NK-92 (cell line): Measurements from ENCODE around the gene MIPEP.
"Not testable (repeated sequence)": the region's sequence is repeated elsewhere in the genome, so short reads cannot be mapped to it uniquely, and the experiment has no call there.

Experiments
- DNase-seq: peaks from one replicate; lab custom pipeline; 2025; ENCODE audit not compliant: unreplicated experiment; lab: John Stamatoyannopoulos, UW

MIPEP gene

GRCh38 chr13:23889615-23890607 lies 711 bp upstream of the MIPEP start:
- no peak for DNase-seq

GRCh38 chr13:23884361-23884760 lies 4.8 kb downstream of the MIPEP start:
- not testable (repeated sequence) for DNase-seq

DNA sequence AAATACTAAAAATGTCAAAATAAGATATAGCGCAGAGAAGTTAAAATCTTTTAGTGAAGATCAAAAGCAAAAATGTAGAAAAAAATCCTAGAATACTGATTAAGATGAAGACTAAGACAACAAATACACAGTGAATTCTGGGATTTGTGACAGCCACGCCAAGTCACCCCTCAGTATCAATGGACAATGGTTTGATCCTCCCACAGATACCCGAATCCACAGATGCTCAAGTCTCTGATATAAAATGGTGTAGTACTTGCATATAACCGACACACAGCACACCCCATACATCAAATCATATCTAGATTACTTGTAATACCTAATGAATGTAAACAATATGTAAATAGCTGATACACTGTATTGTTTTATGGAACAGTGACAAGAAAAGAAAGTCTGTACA lies 5.9 kb downstream of the MIPEP start:
- DNase-seq = no peak

GRCh38 chr13:23881402-23881800 lies 7.8 kb downstream of the MIPEP start:
- DNase-seq = not testable (repeated sequence)

- not testable (repeated sequence) for DNase-seq
Measured at GRCh38 chr13:23880493-23881401, 8.5 kb downstream of the MIPEP start.

DNA sequence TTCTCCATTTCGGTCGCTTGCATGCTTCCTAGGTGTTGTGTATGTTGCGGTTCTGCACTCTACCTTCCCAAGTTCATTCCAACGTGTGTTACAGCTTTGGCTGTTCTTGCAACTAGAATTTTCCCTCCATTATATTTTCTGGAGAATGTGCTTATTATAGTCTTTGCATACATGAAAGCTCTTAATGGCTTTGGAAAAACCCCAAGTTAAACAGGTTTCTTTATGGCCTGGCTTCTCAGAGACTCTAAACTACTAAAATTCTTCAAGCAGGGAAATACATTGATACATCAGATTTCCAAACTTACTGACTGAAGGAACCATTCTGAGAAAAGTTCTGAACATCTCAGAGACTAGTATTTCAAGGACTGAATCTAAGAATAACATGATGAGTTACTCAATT lies 11.9 kb downstream of the MIPEP start:
- DNase-seq = no peak

DNA sequence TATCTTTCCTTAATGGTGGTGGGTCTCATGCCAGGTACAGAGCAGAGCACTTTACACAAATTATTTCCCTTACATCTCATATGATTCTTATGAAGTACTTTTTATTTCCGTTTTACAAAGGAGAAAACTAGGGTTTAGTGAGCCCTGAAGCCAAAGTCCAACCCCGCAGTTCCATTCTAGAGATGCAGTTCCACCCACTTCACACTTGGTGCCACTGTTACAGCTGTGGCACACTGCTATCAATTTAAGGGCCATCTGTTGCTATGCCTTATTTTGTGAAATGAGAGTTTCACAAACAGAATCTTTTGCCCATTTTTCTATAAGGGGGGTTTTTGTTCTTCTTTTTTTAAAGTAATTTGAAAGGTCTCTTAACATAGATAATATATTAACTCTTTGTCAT lies 12.9 kb downstream of the MIPEP start:
- DNase-seq = no peak

DNA sequence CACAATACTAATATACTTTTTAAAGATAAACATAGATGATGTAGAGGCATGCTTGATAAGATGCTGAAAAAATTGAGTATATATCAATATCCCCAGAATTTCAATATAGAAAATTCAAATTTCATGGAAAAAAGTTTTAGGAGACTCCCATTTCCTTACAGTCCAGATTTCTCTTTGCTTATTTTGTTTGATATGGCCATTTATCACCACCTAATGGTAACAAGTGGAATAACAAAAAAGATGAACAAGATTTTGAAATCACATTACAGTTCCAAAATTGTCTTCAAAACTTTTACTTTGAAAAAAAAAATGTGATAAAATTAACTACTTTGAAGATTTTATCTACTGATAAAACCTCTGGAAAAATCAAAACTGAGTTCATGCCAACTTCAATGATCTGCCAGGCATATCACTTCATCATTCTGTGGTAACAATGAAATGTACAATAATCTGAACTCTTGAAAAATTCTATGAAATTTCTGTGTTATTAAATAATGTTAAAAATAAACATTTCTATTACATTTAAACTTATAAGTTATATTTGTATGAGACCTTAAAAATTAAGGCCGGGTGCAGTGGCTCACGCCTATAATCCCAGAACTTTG lies 17.5 kb downstream of the MIPEP start:
- DNase-seq = no peak

GRCh38 chr13:23870356-23871140 lies 18.7 kb downstream of the MIPEP start:
- no peak for DNase-seq

DNA sequence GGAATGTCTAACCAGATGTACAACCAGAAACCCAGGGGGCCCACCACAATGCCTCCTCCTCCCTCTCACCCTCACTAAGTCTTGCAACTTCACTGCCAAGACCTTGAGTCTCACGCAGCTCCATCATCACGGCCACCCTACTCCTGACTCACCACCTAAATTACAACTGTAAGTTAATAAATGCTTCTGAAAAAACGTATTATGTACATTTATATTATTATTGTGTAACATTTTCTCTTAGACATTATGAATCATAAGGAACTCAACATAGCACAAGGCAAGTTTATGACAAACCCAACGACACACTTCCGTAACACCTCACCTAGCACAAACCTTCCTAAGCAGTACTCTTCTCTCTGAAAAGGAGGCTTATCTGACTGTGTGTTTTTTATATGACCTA lies 20.7 kb downstream of the MIPEP start:
- no peak for DNase-seq

- no peak for DNase-seq
Measured at GRCh38 chr13:23867027-23867491, 22.1 kb downstream of the MIPEP start.

DNA sequence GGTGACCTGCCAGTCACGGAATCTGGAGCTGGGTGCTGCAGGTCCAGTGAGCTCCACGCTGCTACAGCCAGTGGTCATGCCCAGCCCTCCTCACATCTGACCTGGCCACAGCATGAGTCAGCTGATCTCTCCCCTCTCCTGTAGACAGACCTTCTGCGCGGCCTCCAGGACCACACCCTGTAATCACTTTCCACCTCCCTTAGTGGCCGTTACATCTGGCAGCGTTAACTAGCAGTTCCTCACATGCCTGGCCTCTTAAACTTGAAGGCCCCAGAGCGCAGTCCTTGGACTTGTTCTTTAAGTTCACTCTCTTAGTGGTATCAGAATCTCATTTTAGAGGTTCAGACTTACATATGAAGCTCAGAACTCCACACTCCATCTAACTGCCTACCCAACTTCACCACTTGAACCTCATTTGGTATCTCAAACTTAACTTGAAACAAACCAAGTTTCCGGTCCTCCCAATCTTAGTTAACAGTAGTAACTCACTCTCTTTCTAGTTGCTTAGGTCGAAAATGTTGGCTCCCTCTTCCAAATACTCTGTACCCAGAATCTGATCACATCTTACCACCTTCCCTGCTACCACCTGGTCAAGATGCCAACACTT lies 22.7 kb downstream of the MIPEP start:
- no peak for DNase-seq

- DNase-seq = no peak
Measured at GRCh38 chr13:23865906-23866305, 23.3 kb downstream of the MIPEP start.

DNA sequence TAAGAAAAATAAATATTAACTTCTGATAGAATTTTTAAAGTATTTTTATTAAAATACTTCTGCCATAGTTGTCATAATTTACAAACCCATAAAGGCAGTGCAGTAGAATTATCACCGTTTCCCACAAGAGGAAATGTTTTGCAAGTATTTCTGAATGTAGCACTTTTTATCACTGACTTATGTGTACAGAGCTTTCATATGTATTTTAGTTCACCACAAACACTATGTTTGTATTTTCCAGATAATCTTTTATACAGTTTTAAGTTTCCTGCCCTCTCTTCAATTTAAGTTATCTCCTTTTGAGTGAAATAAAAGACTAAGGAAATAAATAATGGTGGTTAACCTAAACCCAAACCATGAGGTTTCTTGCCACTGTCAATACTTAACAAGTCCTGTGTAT lies 24.2 kb downstream of the MIPEP start:
- no peak for DNase-seq

DNA sequence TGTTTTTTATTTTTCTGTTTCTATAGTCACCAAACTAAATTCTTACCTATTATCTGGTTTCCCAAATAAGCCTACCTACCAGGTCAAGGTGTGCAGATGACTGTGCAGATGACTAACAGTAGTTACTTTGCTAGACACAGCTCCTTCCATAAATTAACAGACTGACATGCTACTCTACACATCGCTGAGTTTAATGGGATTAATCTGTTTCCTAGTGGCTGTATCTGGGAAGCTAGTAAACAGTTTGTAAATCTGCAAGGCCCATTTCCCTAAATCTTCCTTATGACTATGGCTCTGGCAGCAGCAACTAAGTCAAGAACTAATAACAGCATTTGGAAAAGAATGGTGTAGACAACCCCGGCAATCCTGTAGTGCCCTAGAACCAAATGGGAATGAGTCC lies 27.9 kb downstream of the MIPEP start:
- no peak for DNase-seq

- no peak for DNase-seq
Measured at GRCh38 chr13:23859904-23860303, 29.3 kb downstream of the MIPEP start.

DNA sequence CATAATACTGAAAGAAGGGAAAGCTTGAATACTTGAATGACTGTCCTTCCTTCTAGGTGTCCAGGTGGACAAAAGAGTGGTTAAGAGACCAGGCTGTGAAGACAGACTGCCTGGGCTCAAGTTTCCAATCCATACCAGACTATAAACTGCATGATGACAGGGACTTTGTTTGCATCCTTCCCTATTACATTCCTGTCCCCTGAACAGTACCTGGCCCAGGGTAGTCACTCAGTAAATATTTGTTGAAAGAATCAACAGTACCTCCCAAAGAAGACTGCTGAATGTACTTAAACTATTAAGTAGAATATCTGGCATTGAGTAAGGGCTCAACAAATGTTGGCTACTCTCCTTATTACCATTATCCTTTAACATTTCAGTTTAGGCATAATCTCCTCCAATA lies 29.7 kb downstream of the MIPEP start:
- DNase-seq = no peak

DNA sequence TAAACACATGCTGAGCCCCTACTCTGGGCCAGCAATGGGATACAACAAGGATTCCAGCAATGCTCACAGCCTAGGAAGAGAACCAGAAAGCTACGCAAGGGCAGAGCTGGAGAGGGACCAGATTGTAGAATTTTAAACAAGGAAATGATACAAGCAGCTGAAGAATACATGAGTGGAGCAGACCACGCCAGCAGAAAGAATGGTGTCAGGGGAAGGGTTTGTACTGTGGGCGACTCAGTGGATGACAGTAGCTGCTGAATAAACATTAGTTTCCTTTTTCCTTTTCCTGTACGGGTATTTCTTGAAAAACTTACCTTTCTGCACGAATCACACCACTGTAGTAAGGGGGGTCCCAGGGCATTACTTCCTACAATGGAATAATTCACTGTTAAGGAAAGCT lies 30.7 kb downstream of the MIPEP start:
- no peak for DNase-seq

- DNase-seq = no peak
Measured at GRCh38 chr13:23856008-23856750, 33.0 kb downstream of the MIPEP start.
